H1 (cell line): ENCODE data around the gene TSPOAP1. TPM values are rescaled to one million over a fixed set of nuclear protein-coding genes. Genes with fewer than 3 reads are reported as not detected.

Experiments used
- CTCF ChIA-PET: fragments of 300-600 bp; sonication (Branson Sonifier 250); formaldehyde crosslinking; loops from one replicate; lab custom pipeline; 2021; ENCODE audit not compliant: partially characterized antibody; lab: Charles Lee
- POLR2A ChIA-PET: fragments of 300-600 bp; sonication (Branson Sonifier 250); formaldehyde crosslinking; loops from one replicate; lab custom pipeline; 2021; ENCODE audit warnings: inconsistent platforms; ENCODE audit not compliant: partially characterized antibody; lab: Charles Lee
- DNase-seq, 2 experiments: peaks; one replicate each; pipeline versions ENCODE4 v3.0.0 to v3.0.0-alpha.2; 2010 to 2022; ENCODE audit warnings: low spot score in 2 of 2, low read depth in 1 of 2, mixed read lengths in 1 of 2
- FAIRE-seq: peaks from 2 replicates; lab custom pipeline; 2011; peaks lifted over from hg19 to GRCh38; lab: Jason Lieb, UNC
- H2AFZ ChIP-seq: 2 replicates; pipeline ENCODE4 v1.8.1; 2012; ENCODE audit warnings: low read length, inconsistent platforms
- H2AK5ac ChIP-seq: 2 replicates; pipeline ENCODE4 v1.6.1; 2013; ENCODE audit warnings: low read depth, low read length
- H2BK120ac ChIP-seq: replicated peaks from 2 replicates; pipeline ENCODE3; 2013; ENCODE audit warnings: low read depth, low read length, inconsistent platforms
- H2BK12ac ChIP-seq: 2 replicates; pipeline ENCODE4 v1.6.1; 2013; ENCODE audit warnings: low read depth, low read length
- H2BK15ac ChIP-seq: 2 replicates; pipeline ENCODE4 v1.6.1; 2013; ENCODE audit warnings: low read length
- H2BK20ac ChIP-seq: 2 replicates; pipeline ENCODE4 v1.6.1; 2013; ENCODE audit warnings: low read length
- H2BK5ac ChIP-seq: 2 replicates; pipeline ENCODE4 v1.6.1; 2013; ENCODE audit warnings: low read depth, low read length
- H3K14ac ChIP-seq: 2 replicates; pipeline ENCODE4 v1.6.1; 2013; ENCODE audit warnings: inconsistent platforms; ENCODE audit not compliant: insufficient read length
- H3K18ac ChIP-seq: 2 replicates; pipeline ENCODE4 v1.6.1; 2013; ENCODE audit warnings: low read length; ENCODE audit errors: extremely low read depth
- H3K23ac ChIP-seq: 2 replicates; pipeline ENCODE4 v1.6.1; 2013; ENCODE audit warnings: inconsistent platforms; ENCODE audit not compliant: insufficient read length
- H3K23me2 ChIP-seq: 2 replicates; pipeline ENCODE4 v1.6.1; 2013; ENCODE audit warnings: low read depth, low read length
- H3K27ac ChIP-seq: 2 replicates; pipeline ENCODE4 v1.6.1; 2011; ENCODE audit warnings: low read depth, low read length, inconsistent platforms
- H3K27me3 ChIP-seq, 4 experiments: replicated peaks in 1 of 4; 1 replicate in 1 of 4; 2 replicates in 3 of 4; pipeline versions ENCODE4 v1.6.1 to v1.8.1; 2011 to 2013; ENCODE audit warnings: low read length in 3 of 4, mild to moderate bottlenecking in 3 of 4, inconsistent platforms in 2 of 4, mixed read lengths in 2 of 4, moderate library complexity in 1 of 4; ENCODE audit not compliant: control insufficient read depth in 3 of 4, insufficient read depth in 3 of 4; ENCODE audit errors: extremely low read depth in 1 of 4
- H3K36me3 ChIP-seq, 4 experiments: 2 replicates each; pipeline versions ENCODE4 v1.6.1 to v1.8.1; 2011 to 2013; ENCODE audit warnings: mild to moderate bottlenecking in 4 of 4, low read length in 3 of 4, moderate library complexity in 2 of 4, control low read depth in 1 of 4, inconsistent platforms in 1 of 4; ENCODE audit not compliant: insufficient read depth in 4 of 4, control insufficient read depth in 2 of 4
- H3K4ac ChIP-seq: replicated peaks from 2 replicates; pipeline ENCODE3; 2013; ENCODE audit warnings: low read length, low read depth, mixed read lengths, inconsistent platforms; ENCODE audit not compliant: insufficient read length
- H3K4me1 ChIP-seq, 4 experiments: replicated peaks in 1 of 4; 1 replicate in 1 of 4; 2 replicates in 3 of 4; pipeline versions ENCODE4 v1.6.1 to v1.8.1; 2011 to 2013; ENCODE audit warnings: low read length in 3 of 4, inconsistent platforms in 2 of 4, mixed read lengths in 1 of 4; ENCODE audit not compliant: insufficient read depth in 4 of 4, control insufficient read depth in 3 of 4
- H3K4me2 ChIP-seq, 2 experiments: 2 replicates each; pipeline versions ENCODE4 v1.6.1 to v1.8.1; 2011 to 2013; ENCODE audit warnings: low read depth in 2 of 2, low read length in 2 of 2, control low read depth in 1 of 2, inconsistent platforms in 1 of 2, mild to moderate bottlenecking in 1 of 2; ENCODE audit not compliant: insufficient read depth in 1 of 2
- H3K4me3 ChIP-seq, 4 experiments: fragments of 200-600, 300-600 bp in 1 of 4; sonication (generic), shearing (Covaris generic), sonication (Bioruptor Twin) in 1 of 4; 2 replicates each; pipeline versions ENCODE4 v1.5.1 to v1.8.1; 2011 to 2016; ENCODE audit warnings: low read length in 4 of 4, low read depth in 3 of 4, control low read depth in 2 of 4, inconsistent platforms in 2 of 4, mild to moderate bottlenecking in 2 of 4, mixed read lengths in 1 of 4, moderate library complexity in 1 of 4; ENCODE audit not compliant: insufficient read depth in 2 of 4; ENCODE audit errors: extremely low read depth in 1 of 4
- H3K56ac ChIP-seq: replicated peaks from 2 replicates; pipeline ENCODE3; 2013; ENCODE audit warnings: low read depth, mild to moderate bottlenecking, mixed read lengths, low read length, inconsistent platforms; ENCODE audit not compliant: insufficient read length
- H3K79me1 ChIP-seq: 2 replicates; pipeline ENCODE4 v1.6.1; 2013; ENCODE audit warnings: low read depth, low read length, control low read depth
- H3K79me2 ChIP-seq, 2 experiments: 2 replicates each; pipeline versions ENCODE4 v1.6.1 to v1.8.1; 2012 to 2013; ENCODE audit warnings: low read length in 2 of 2, mild to moderate bottlenecking in 2 of 2, inconsistent platforms in 1 of 2; ENCODE audit not compliant: insufficient read depth in 2 of 2, control insufficient read depth in 1 of 2
- H3K9ac ChIP-seq, 4 experiments: replicated peaks in 1 of 4; 1 replicate in 1 of 4; 2 replicates in 3 of 4; pipeline versions ENCODE4 v1.6.1 to v1.8.1; 2011 to 2013; ENCODE audit warnings: low read depth in 3 of 4, low read length in 3 of 4, control low read depth in 2 of 4, mild to moderate bottlenecking in 2 of 4, moderate library complexity in 2 of 4, inconsistent platforms in 1 of 4; ENCODE audit errors: extremely low read depth in 1 of 4
- H3K9me3 ChIP-seq, 2 experiments: 2 replicates each; pipeline versions ENCODE4 v1.6.1 to v1.8.1; 2012 to 2013; ENCODE audit warnings: mild to moderate bottlenecking in 2 of 2, moderate library complexity in 2 of 2, control low read depth in 1 of 2, inconsistent platforms in 1 of 2, low read depth in 1 of 2, low read length in 1 of 2, mixed read lengths in 1 of 2; ENCODE audit not compliant: insufficient read depth in 2 of 2
- H4K20me1 ChIP-seq, 2 experiments: replicated peaks in 1 of 2; 2 replicates each; pipeline versions ENCODE3 to v1.8.1; 2011 to 2013; ENCODE audit warnings: inconsistent platforms in 2 of 2, low read length in 2 of 2, mild to moderate bottlenecking in 1 of 2; ENCODE audit not compliant: insufficient read depth in 2 of 2, control insufficient read depth in 1 of 2
- H4K5ac ChIP-seq: 2 replicates; pipeline ENCODE4 v1.6.1; 2013; ENCODE audit warnings: low read length, low read depth, mixed read lengths, inconsistent platforms; ENCODE audit not compliant: insufficient read length
- H4K8ac ChIP-seq: 2 replicates; pipeline ENCODE4 v1.8.0; 2013; ENCODE audit warnings: mild to moderate bottlenecking, moderate library complexity, low read length, inconsistent platforms; ENCODE audit not compliant: insufficient read depth; ENCODE audit errors: extremely low read depth
- H4K91ac ChIP-seq: replicated peaks from 2 replicates; pipeline ENCODE3; 2013; ENCODE audit warnings: low read length, mixed read lengths, inconsistent platforms; ENCODE audit not compliant: insufficient read length
- BCL11A ChIP-seq, 2 experiments: IDR thresholded peaks; one replicate each; pipeline ENCODE4 v1.6.1; 2011; ENCODE audit warnings: low read depth in 2 of 2, low read length in 2 of 2, mild to moderate bottlenecking in 2 of 2
- CTBP2 ChIP-seq: IDR thresholded peaks from 2 replicates; pipeline ENCODE4 v1.7.0; 2011; ENCODE audit warnings: borderline replicate concordance, mild to moderate bottlenecking, moderate library complexity, mixed read lengths, low read length; ENCODE audit not compliant: insufficient read depth, insufficient read length
- EP300 ChIP-seq, 2 experiments: IDR thresholded peaks; 1 replicate in 1 of 2; 2 replicates in 1 of 2; pipeline ENCODE4 v1.6.1; 2011 to 2012; ENCODE audit warnings: low read depth in 2 of 2, low read length in 2 of 2, mild to moderate bottlenecking in 2 of 2, borderline replicate concordance in 1 of 2, inconsistent platforms in 1 of 2, moderate library complexity in 1 of 2
- GTF2F1 ChIP-seq: IDR thresholded peaks from 2 replicates; pipeline ENCODE4 v1.6.1; 2012; ENCODE audit warnings: low read depth, low read length, improper control_type of control experiment, borderline replicate concordance
- JUN ChIP-seq: IDR thresholded peaks from 2 replicates; pipeline ENCODE4 v1.6.1; 2011; ENCODE audit warnings: low read depth, mild to moderate bottlenecking, improper control_type of control experiment, low read length
- POLR2AphosphoS5 ChIP-seq: IDR thresholded peaks from 2 replicates; pipeline ENCODE4 v1.6.1; 2011; ENCODE audit warnings: low read depth, low read length
- RXRA ChIP-seq: IDR thresholded peaks from 2 replicates; pipeline ENCODE4 v1.6.1; 2011; ENCODE audit warnings: low read depth, mild to moderate bottlenecking, low read length, moderate library complexity; ENCODE audit not compliant: insufficient read depth
- SAP30 ChIP-seq: fragments of 300-600 bp; sonication (generic); IDR thresholded peaks from 2 replicates; pipeline ENCODE4 v1.7.1; 2012; ENCODE audit warnings: low read length, moderate library complexity, mild to moderate bottlenecking, inconsistent platforms; ENCODE audit not compliant: insufficient read depth, insufficient replicate concordance
- SP4 ChIP-seq: IDR thresholded peaks from 2 replicates; pipeline ENCODE4 v1.6.1; 2012; ENCODE audit warnings: low read length, inconsistent platforms
- TAF1 ChIP-seq: IDR thresholded peaks from 2 replicates; pipeline ENCODE4 v1.6.1; 2011; ENCODE audit warnings: mild to moderate bottlenecking, low read depth, low read length
- TAF7 ChIP-seq: optimal IDR thresholded peaks from 2 replicates; pipeline ENCODE3; 2011; ENCODE audit warnings: low read depth, mild to moderate bottlenecking, inconsistent platforms, low read length, moderate library complexity, borderline replicate concordance
- WGBS, 2 experiments: shearing (Covaris generic) in 1 of 2; methylation state at CpG; one replicate each; pipeline versions ENCODE4 v1.1.6 to v1.1.7; 2013 to 2015; ENCODE audit warnings: low lambda C conversion rate in 2 of 2, mixed read lengths in 2 of 2, inconsistent platforms in 1 of 2, low coverage in 1 of 2, missing lambda C conversion rate in 1 of 2; ENCODE audit not compliant: insufficient replicate concordance in 2 of 2, insufficient coverage in 1 of 2, insufficient read length in 1 of 2; ENCODE audit errors: extremely low coverage in 1 of 2, missing lambda C conversion rate in 1 of 2; 5-methylcytosine and 5-hydroxymethylcytosine counted together
- polyA plus RNA-seq, 7 experiments: library from polyadenylated mRNA; depleted of rRNA in 3 of 7; stranded (reverse) in 5 of 7; unstranded in 2 of 7; fragments of >200 nt in 5 of 7; fragments of 200-250 nt in 2 of 7; gene quantifications; 1 replicate in 5 of 7; 2 replicates in 1 of 7; 4 replicates in 1 of 7; pipeline versions ENCODE4 v1.2.1 to v1.2.3, GENCODE V29; 2011 to 2013; ENCODE audit warnings: missing spikeins in 2 of 7, mixed read lengths in 2 of 7
- total RNA-seq: library from RNA; stranded (reverse); fragmentation: NEBNext Ultra II Directional; extraction: Animal tissue kit (Norgen Biotek cat#: 25700); gene quantifications from 2 replicates; pipeline ENCODE4 v1.2.1, GENCODE V29; 2021
- TF ChIP-seq, protein P1 (sequence below): IDR thresholded peaks from 2 replicates; pipeline ENCODE4 v1.6.1; 2012; ENCODE audit warnings: low read length, inconsistent platforms

TSPOAP1 gene
- total and polyA plus RNA-seq, 2 of the 8 experiments (the other 6 are each of a cell fraction or from before 2014, with no cell fraction given) = 7.6 to 9.2 TPM

DNA sequence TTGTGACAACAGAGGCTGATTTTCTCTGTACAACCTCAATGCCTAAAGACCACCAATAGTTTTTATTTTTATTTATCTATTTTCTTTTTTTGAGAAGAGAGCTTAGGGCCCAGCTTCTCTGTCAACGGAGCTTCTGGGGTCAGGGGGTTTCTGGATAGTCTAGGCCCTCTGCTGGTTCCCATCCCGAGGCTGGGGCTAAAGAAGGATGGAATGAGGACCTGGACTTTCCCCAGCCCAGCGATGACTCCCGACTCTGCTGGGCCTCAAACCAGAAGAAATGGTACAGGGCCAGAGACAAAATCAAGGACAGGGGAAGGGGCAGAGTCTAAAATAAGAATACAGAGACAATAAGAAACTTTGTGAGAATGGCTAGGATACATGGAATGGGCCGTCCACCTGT lies 5.7 kb upstream of the TSPOAP1 start:
- peak overlapping the region; percentile 89; the same call in 1 of the 2 replicates for H2BK15ac ChIP-seq
- no peaks in the 10 kb centered on the region for H3K79me1 ChIP-seq
- H3K14ac ChIP-seq = no peak overlapping the region
- no peak overlapping the region for H3K4ac ChIP-seq
- H3K18ac ChIP-seq = no peak overlapping the region
- no peak overlapping the region for H2BK120ac ChIP-seq
- peak overlapping the region; percentile 11 for H4K91ac ChIP-seq
- ChIA-PET CTCF (interaction anchor here (0.6 to 18.5 kb wide), 6 partner anchors 16 to 153 kb away, joined by 3 to 384 read pairs (median 6); partner anchors contain the start of genes SUPT4H1 and TSPOAP1), POLR2A (interaction anchor here (1.1 to 1.8 kb wide), 2 partner anchors 14 to 17 kb away, joined by 4 to 5 read pairs; no protein-coding TSS in a partner anchor)
- H4K5ac ChIP-seq = no peak overlapping the region
- no peak overlapping the region for H2BK20ac ChIP-seq
- FAIRE-seq (no peak), DNase-seq (no peak)
- H2BK12ac ChIP-seq = peak overlapping the region; percentile 62; the same call in 1 of the 2 replicates
- 84% methylated on average over 5 of the region's 5 CpGs; no CpG with 5 or more reads in 1 of the 2 experiments for WGBS, 2 experiments
- no peak overlapping the region for H2AK5ac ChIP-seq
- H3K79me2 ChIP-seq = no peaks in the 10 kb centered on the region
- H4K8ac ChIP-seq = no peak overlapping the region
- no peak overlapping the region for H3K4me2 ChIP-seq
- no peak overlapping the region for H2AFZ ChIP-seq
- H3K4me1 ChIP-seq = peaks cover 4 to 41% (median 25%) of the 10 kb centered on the region in 4 experiments
- H3K9ac ChIP-seq = no peak overlapping the region
- H3K36me3 ChIP-seq = no peaks in the 10 kb centered on the region
- H3K56ac ChIP-seq = no peak overlapping the region
- H3K23me2 ChIP-seq = no peaks in the 10 kb centered on the region
- H3K9me3 ChIP-seq = no peaks in the 10 kb centered on the region
- H4K20me1 ChIP-seq = no peaks in the 10 kb centered on the region
- no peak overlapping the region for H2BK5ac ChIP-seq
- peaks cover 0 to 2% (median 0%) of the 10 kb centered on the region in 4 experiments; a peak in 3 of 7 replicates for H3K27me3 ChIP-seq
- no peak overlapping the region for H3K23ac ChIP-seq
- no peak overlapping the region for H3K4me3 ChIP-seq
- H3K27ac ChIP-seq = no peak overlapping the region
- TF ChIP-seq RXRA (no peak), SP4 (no peak), EP300 (IDR thresholded peaks at IDR 0.05; ENCODE audit: borderline replicate concordance in 1 of 2, low read depth in 2 of 2, low read length in 2 of 2) (no peak), TAF7 (no peak), SAP30 (no peak), GTF2F1 (no peak), POLR2AphosphoS5 (no peak), BCL11A (IDR thresholded peaks at IDR 0.05; ENCODE audit: low read depth in 2 of 2, low read length in 2 of 2) (no peak), JUN (no peak), TAF1 (no peak), CTBP2 (no peak)
- TF ChIP-seq, protein P1, sequence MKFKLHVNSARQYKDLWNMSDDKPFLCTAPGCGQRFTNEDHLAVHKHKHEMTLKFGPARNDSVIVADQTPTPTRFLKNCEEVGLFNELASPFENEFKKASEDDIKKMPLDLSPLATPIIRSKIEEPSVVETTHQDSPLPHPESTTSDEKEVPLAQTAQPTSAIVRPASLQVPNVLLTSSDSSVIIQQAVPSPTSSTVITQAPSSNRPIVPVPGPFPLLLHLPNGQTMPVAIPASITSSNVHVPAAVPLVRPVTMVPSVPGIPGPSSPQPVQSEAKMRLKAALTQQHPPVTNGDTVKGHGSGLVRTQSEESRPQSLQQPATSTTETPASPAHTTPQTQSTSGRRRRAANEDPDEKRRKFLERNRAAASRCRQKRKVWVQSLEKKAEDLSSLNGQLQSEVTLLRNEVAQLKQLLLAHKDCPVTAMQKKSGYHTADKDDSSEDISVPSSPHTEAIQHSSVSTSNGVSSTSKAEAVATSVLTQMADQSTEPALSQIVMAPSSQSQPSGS = no peak
